Measurements from ENCODE around the gene NLRP1.
"Not testable (repeated sequence)": the region's sequence is repeated elsewhere in the genome, so short reads cannot be mapped to it uniquely, and the experiment has no call there.

NLRP1 gene

GRCh38 chr17:5587438-5588032, 3.2 kb upstream of the NLRP1 start:
- DNase-seq (ENCODE audit: low spot score): no peak

- no peak for DNase-seq (ENCODE audit: low spot score)
Observed at GRCh38 chr17:5585836-5586521, 1.7 kb upstream of the NLRP1 start.

GRCh38 chr17:5585287-5585794, 1.0 kb upstream of the NLRP1 start:
- no peak for DNase-seq (ENCODE audit: low spot score)

DNA sequence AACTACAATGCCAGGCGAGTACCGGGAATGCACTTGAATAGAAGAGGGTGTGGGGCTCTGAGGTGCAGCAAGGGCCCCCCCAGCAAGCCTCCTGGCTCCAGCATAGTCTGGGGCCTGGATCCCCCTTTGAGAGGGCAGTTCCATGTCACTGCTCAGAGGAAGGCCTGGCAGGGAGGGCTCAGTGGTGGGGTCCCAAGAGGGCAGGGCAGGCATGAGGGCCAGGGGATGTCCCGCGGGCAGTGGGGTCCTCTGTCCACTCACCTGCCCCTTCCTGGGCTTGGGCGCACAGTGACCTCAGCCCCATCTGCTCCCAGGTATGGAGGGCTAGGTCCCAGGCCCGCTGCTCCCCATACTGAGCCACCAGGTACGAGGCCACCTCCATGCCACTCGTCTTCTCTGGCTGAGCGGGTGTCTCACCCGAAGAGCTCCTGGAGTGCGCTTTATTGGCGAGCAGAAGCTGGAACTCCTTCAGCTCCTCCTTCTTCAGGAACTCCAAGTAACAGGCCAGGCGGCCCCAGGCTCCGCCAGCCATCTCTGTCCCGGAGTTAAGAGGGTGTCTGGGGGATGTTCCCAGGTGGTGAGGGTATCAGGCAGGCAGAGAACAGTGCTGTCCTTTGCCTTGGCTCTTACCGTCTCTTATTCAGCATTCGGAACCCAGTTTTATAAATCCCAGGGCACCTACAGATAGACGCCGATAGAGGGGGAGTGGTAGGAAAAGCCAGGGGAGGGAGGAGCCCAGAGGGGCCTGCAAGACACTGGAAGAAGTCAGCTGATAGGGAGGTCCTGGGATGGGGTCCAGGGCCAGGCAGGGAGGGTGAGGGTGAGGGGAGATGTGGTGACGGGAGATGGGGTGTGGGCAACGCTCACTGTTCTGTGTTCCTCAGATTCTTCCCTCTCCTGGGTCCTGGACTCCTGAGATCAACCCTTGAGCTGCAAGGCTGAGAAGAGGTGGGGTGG, 605 bp downstream of the NLRP1 start:
- DNase-seq (ENCODE audit: low spot score): no peak

DNA sequence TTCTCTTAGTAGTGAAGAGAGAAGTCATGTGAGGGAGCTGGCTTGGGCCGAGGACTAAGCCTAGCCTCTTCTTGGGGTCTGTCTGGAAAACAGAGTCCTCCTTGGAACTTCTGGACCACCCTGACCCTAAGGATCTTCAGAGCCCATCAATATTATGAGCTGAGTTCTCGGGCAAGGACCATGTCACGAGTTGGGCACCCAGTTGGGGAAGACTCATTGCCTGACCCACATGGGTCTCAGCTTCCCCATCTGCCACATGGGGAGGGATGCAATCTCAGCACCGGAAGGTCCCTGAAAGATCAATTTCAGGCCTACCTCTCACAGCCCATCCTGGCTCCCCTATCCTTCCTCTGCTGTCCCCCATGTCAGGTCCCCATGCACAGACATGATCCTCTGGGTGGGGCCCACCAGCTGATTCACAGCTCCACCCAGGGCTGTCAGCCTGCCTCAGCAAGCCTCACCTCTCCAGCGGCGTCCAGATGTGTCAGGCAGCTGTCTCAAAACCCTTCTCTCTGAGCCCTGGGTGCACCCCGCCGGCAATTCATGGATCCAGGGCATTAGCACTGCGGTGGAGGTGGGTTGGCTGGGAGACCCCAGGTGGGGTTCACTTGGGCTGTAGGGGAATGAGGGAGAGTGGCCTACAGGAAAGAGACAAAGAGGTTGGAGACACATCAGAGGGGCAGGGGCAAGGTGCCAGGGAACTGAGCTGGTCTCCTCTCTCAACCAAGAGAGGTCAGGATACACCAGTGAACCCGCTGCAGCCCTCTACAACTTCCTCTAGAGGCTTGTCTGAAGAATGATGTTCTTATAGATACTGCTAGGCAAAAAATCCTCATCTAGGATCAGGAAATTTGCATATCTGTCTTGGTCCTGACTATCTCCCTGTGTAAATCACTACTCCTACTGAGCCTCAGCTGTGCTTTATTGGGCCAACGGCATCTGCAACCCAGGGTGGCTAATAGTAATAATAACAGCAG, 1.8 kb downstream of the NLRP1 start:
- no peak for DNase-seq (ENCODE audit: low spot score)

- DNase-seq (ENCODE audit: low spot score): no peak
Observed at GRCh38 chr17:5581655-5582054, 2.7 kb downstream of the NLRP1 start.

DNA sequence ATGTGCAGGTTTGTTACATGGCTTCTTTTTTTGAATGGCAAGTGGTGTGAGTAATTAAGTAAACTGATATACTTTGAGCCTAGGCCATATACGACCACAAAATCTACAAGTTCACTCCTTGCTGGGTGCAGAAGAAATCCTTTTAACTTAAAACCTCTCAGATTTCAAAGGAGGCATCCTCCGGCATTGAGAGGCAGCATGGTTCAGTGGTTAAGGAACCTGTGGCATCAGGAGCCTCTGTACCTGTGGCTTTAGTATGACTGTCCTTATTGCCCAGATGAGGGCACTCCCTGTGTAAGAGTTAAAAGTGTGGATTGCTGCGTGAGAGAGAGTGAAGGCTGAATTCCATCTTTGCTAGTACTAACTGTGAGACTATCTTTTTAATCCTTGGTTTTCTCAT, 3.3 kb downstream of the NLRP1 start:
- no peak for DNase-seq (ENCODE audit: low spot score)

- no peak for DNase-seq (ENCODE audit: low spot score)
Observed at GRCh38 chr17:5580367-5580766, 3.9 kb downstream of the NLRP1 start.

GRCh38 chr17:5578768-5579167, 5.5 kb downstream of the NLRP1 start:
- not testable (repeated sequence) for DNase-seq (ENCODE audit: low spot score)

- DNase-seq (ENCODE audit: low spot score): not testable (repeated sequence)
Observed at GRCh38 chr17:5573017-5573416, 11.3 kb downstream of the NLRP1 start.

DNA sequence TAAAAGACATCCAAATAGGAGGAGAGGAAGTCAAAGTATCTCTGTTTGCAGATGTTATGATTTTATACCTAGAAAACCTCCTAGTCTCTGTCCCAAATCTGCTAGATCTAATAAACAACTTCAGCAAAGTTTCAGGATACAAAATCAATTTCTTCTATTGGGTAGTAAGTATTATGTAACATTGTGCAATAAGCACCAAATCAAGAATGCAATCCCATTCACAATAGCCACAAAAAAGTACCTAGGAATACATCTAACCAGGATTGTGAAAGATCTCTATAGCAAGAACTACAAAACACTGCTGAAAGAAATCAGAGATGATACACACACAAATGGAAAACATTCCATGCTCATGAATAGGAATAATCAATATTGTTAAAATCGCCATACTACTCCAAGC, 13.0 kb downstream of the NLRP1 start:
- DNase-seq (ENCODE audit: low spot score): no peak

GRCh38 chr17:5565808-5566207, 18.5 kb downstream of the NLRP1 start:
- DNase-seq (ENCODE audit: low spot score): no peak

DNA sequence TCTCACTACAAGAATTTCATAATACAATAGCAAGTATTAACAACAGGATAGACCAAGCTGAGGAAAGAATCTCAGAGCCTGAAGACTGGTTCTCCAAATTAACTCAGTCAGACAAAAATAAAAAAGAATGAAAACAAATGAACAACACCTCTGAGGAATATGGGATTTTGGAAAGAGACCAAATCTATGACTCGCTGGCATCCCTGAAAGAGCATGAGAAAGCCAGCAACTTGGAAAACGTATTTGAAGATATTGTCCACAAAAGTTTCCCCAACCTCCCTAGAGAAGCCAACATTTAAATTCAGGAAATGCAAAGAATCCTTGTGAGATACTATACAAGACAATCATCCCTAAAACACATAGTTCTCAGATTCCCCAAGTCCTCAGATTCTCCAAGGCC, 20.9 kb downstream of the NLRP1 start:
- no peak for DNase-seq (ENCODE audit: low spot score)

- DNase-seq (ENCODE audit: low spot score): no peak
Observed at GRCh38 chr17:5562661-5563360, 21.5 kb downstream of the NLRP1 start.

- DNase-seq (ENCODE audit: low spot score): peak; percentile 49
Observed at GRCh38 chr17:5561736-5562571, 22.4 kb downstream of the NLRP1 start.

GRCh38 chr17:5560361-5560988, 23.8 kb downstream of the NLRP1 start:
- no peak for DNase-seq (ENCODE audit: low spot score)

GRCh38 chr17:5558815-5559785, 25.2 kb downstream of the NLRP1 start:
- peak; percentile 38 for DNase-seq (ENCODE audit: low spot score)

DNA sequence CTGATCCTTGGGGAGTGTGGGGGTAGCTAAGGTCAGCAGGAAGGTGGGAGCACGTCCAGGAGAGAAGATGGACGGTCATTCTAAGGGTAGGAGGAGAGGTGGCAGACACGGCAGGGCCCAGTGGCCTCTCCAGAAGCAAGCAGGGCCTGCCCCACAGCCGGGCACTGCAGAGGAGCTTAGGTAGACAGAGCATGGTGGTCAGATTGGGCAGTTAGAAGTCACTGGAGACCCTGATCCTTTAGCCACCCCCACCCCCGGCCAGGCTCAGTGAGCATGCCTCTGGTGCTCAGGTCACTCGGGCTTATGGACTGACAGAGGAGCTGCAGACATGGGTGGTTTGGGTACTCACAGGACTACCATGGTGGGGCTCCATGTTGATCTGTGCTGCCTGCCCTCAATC, 26.3 kb downstream of the NLRP1 start:
- DNase-seq (ENCODE audit: low spot score): no peak
